K562 (cell line): ENCODE results near the gene GBA2. TPM values are rescaled to one million over a fixed set of nuclear protein-coding genes. Genes with fewer than 3 reads are reported as not detected.

Source experiments
- ARID2 ChIP-seq: fragments of 450-650 bp; IDR thresholded peaks from 2 replicates; pipeline ENCODE4 v1.6.1; 2017; ENCODE audit warnings: antibody characterized with exemption, mild to moderate bottlenecking
- ARID4B ChIP-seq: sonication (generic); formaldehyde crosslinking; IDR thresholded peaks from 2 replicates; pipeline ENCODE4 v1.8.0; 2022; ENCODE audit warnings: mild to moderate bottlenecking, missing genetic modification reagents
- CBFA2T2 ChIP-seq: fragments of 450-650 bp; conservative IDR thresholded peaks from 2 replicates; pipeline ENCODE4 v1.6.1; 2017; ENCODE audit warnings: mild to moderate bottlenecking
- ELK1 ChIP-seq: sonication (generic); formaldehyde crosslinking; IDR thresholded peaks from 2 replicates; pipeline ENCODE4 v1.8.1; 2022; ENCODE audit warnings: missing genetic modification reagents
- ESRRA ChIP-seq: fragments of 450-650 bp; IDR thresholded peaks from 2 replicates; pipeline ENCODE4 v1.6.1; 2014; ENCODE audit warnings: low read depth, mild to moderate bottlenecking, moderate library complexity, borderline replicate concordance
- ETS1 ChIP-seq: conservative IDR thresholded peaks from 2 replicates; pipeline ENCODE4 v1.6.1; 2011; ENCODE audit warnings: low read depth, mild to moderate bottlenecking, low read length; ENCODE audit not compliant: control insufficient read depth
- FOXA3 ChIP-seq, 2 experiments: fragments of 450-650 bp in 1 of 2; sonication (generic) in 1 of 2; formaldehyde crosslinking; IDR thresholded peaks in 1 of 2; conservative IDR thresholded peaks in 1 of 2; 2 replicates each; pipeline versions ENCODE4 v1.4.0 to v1.8.0; 2020 to 2022; ENCODE audit warnings: mild to moderate bottlenecking in 2 of 2, missing genetic modification reagents in 1 of 2
- FOXP1 ChIP-seq: sonication (generic); formaldehyde crosslinking; IDR thresholded peaks from 2 replicates; pipeline ENCODE4 v1.8.0; 2022; ENCODE audit warnings: mild to moderate bottlenecking, missing genetic modification reagents
- HDAC8 ChIP-seq: fragments of 450-650 bp; IDR thresholded peaks from 2 replicates; pipeline ENCODE4 v1.6.1; 2016; ENCODE audit warnings: mild to moderate bottlenecking, missing genetic modification characterization, moderate library complexity, missing compliant biosample characterization
- HMG20A ChIP-seq: fragments of 450-650 bp; formaldehyde crosslinking; conservative IDR thresholded peaks from 2 replicates; pipeline ENCODE4 v1.4.0; 2020; ENCODE audit warnings: mild to moderate bottlenecking, mixed read lengths
- IRF9 ChIP-seq: fragments of 450-650 bp; IDR thresholded peaks from 2 replicates; pipeline ENCODE4 v1.6.1; 2016; ENCODE audit warnings: missing biosample characterization, missing genetic modification characterization
- MTA1 ChIP-seq: fragments of 450-650 bp; IDR thresholded peaks from 2 replicates; pipeline ENCODE4 v1.6.1; 2017; ENCODE audit warnings: borderline replicate concordance
- NCOA1 ChIP-seq: fragments of 450-650 bp; IDR thresholded peaks from 2 replicates; pipeline ENCODE4 v1.6.1; 2016; ENCODE audit warnings: low read depth
- RBM15 ChIP-seq: fragments of 200-400 bp; formaldehyde crosslinking; IDR thresholded peaks from 2 replicates; pipeline ENCODE4 v1.6.1; 2018; ENCODE audit warnings: mild to moderate bottlenecking, low read length, moderate library complexity; ENCODE audit not compliant: insufficient read depth
- SNAPC5 ChIP-seq: fragments of 250-450 bp; sonication (Bioruptor Pico); IDR thresholded peaks from 2 replicates; pipeline ENCODE4 v1.8.0; 2021; ENCODE audit warnings: moderate library complexity, mild to moderate bottlenecking, inconsistent platforms
- TSC22D4 ChIP-seq: fragments of 450-650 bp; IDR thresholded peaks from 2 replicates; pipeline ENCODE4 v1.6.1; 2016; ENCODE audit warnings: missing genetic modification characterization, missing biosample characterization, control low read depth
- ZBED1 ChIP-seq: IDR thresholded peaks from 2 replicates; pipeline ENCODE4 v1.6.1; 2014
- ZNF133 ChIP-seq: fragments of 250-450 bp; sonication (Bioruptor Pico); IDR thresholded peaks from 2 replicates; pipeline ENCODE4 v1.4.0; 2020; ENCODE audit warnings: mild to moderate bottlenecking
- ZNF785 ChIP-seq: fragments of 250-450 bp; sonication (Bioruptor Pico); IDR thresholded peaks from 2 replicates; pipeline ENCODE4 v1.4.0; 2020; ENCODE audit warnings: mild to moderate bottlenecking
- polyA plus RNA-seq, 8 experiments: library from polyadenylated mRNA; depleted of rRNA in 4 of 8; stranded (reverse) in 5 of 8; unstranded in 3 of 8; fragments of >200 nt; fragmentation: Nextera tagmentation in 2 of 8; fragmentation: Illumina TruSeq in 1 of 8; extraction: Ambion mirVana in 2 of 8; extraction: Trizol in 1 of 8; gene quantifications; 2 replicates each; pipeline versions ENCODE4 v1.2.1 to v1.2.3, GENCODE V29; 2011 to 2014; ENCODE audit warnings: inconsistent platforms in 1 of 8, missing spikeins in 1 of 8
- total RNA-seq, 7 experiments: library from RNA; depleted of rRNA in 6 of 7; stranded (reverse); fragments of >200 nt in 6 of 7; fragmentation: Illumina TruSeq in 2 of 7; extraction: Trizol in 2 of 7; gene quantifications; 2 replicates each; pipeline versions ENCODE4 v1.2.1 to v1.2.3, GENCODE V29; 2011 to 2021; ENCODE audit warnings: low replicate concordance in 1 of 7

Gene GBA2
- total and polyA plus RNA-seq, 9 of the 15 experiments (the other 6 are each of a cell fraction or from before 2014, with no cell fraction given) = 14.1 to 60.4 (median 32.1) TPM

- TF ChIP-seq MTA1 = peak; percentile 30; the same call in 1 of the 2 replicates
- TF ChIP-seq HMG20A (CRISPR knock-in tag) = no peak
- no peak for TF ChIP-seq ELK1 (CRISPR knock-in tag)
- no peak for TF ChIP-seq ARID2
- no peak for TF ChIP-seq SNAPC5 (CRISPR knock-in tag)
- no peak for TF ChIP-seq HDAC8 (tag)
- no peak for TF ChIP-seq FOXA3 (CRISPR knock-in tag; conservative IDR thresholded peaks at IDR 0.05 in 1 of 2, IDR thresholded peaks at IDR 0.05 in 1 of 2)
- TF ChIP-seq ESRRA = no peak
- no peak for TF ChIP-seq ETS1
- TF ChIP-seq RBM15 = no peak
- no peak for TF ChIP-seq IRF9 (tag)
- TF ChIP-seq TSC22D4 = no peak
- TF ChIP-seq ZBED1 = no peak
- TF ChIP-seq ZNF133 (CRISPR knock-in tag) = no peak
- no peak for TF ChIP-seq FOXP1 (CRISPR knock-in tag)
- no peak for TF ChIP-seq ARID4B
- no peak for TF ChIP-seq NCOA1
- no peak for TF ChIP-seq ZNF785 (CRISPR knock-in tag)
- no peak for TF ChIP-seq CBFA2T2
Measured at GRCh38 chr9:35756275-35757225, 7.5 kb upstream of the GBA2 start (continued).
